HEK293T (cell line): ENCODE measurements around the gene MAP3K14.

Experiments
- ARNT ChIP-seq: fragments of 450-650 bp; IDR thresholded peaks from 2 replicates; pipeline ENCODE4 v1.6.1; 2017; ENCODE audit warnings: mild to moderate bottlenecking
- BHLHE40 ChIP-seq: fragments of 450-650 bp; IDR thresholded peaks from 2 replicates; pipeline ENCODE4 v1.6.1; 2016; ENCODE audit warnings: mild to moderate bottlenecking, moderate library complexity, borderline replicate concordance
- ELF4 ChIP-seq: fragments of 450-650 bp; IDR thresholded peaks from 2 replicates; pipeline ENCODE4 v1.6.1; 2017; ENCODE audit warnings: antibody characterized with exemption
- FOXA1 ChIP-seq: fragments of 450-650 bp; IDR thresholded peaks from 2 replicates; pipeline ENCODE4 v1.6.1; 2016; ENCODE audit warnings: mild to moderate bottlenecking
- FOXK2 ChIP-seq: fragments of 450-650 bp; IDR thresholded peaks from 2 replicates; pipeline ENCODE4 v1.6.1; 2016; ENCODE audit warnings: mild to moderate bottlenecking
- FOXM1 ChIP-seq: fragments of 450-650 bp; IDR thresholded peaks from 2 replicates; pipeline ENCODE4 v1.6.1; 2017; ENCODE audit warnings: mild to moderate bottlenecking, borderline replicate concordance
- HDGF ChIP-seq: fragments of 450-650 bp; IDR thresholded peaks from 2 replicates; pipeline ENCODE4 v1.6.1; 2017; ENCODE audit warnings: antibody characterized with exemption, borderline replicate concordance
- L3MBTL2 ChIP-seq: fragments of 450-650 bp; conservative IDR thresholded peaks from 2 replicates; pipeline ENCODE4 v1.6.1; 2016; ENCODE audit warnings: mild to moderate bottlenecking
- LEF1 ChIP-seq: fragments of 450-650 bp; IDR thresholded peaks from 2 replicates; pipeline ENCODE4 v1.6.1; 2017; ENCODE audit warnings: mild to moderate bottlenecking, borderline replicate concordance
- NFRKB ChIP-seq: fragments of 450-650 bp; IDR thresholded peaks from 2 replicates; pipeline ENCODE4 v1.6.1; 2016; ENCODE audit warnings: mild to moderate bottlenecking, moderate library complexity
- SP1 ChIP-seq: fragments of 450-650 bp; IDR thresholded peaks from 2 replicates; pipeline ENCODE4 v1.6.1; 2017
- SUZ12 ChIP-seq: fragments of 450-650 bp; IDR thresholded peaks from 2 replicates; pipeline ENCODE4 v1.6.1; 2016; ENCODE audit warnings: mild to moderate bottlenecking
- TARDBP ChIP-seq: fragments of 450-650 bp; IDR thresholded peaks from 2 replicates; pipeline ENCODE4 v1.6.1; 2016
- ZNF384 ChIP-seq: fragments of 450-650 bp; IDR thresholded peaks from 2 replicates; pipeline ENCODE4 v1.6.1; 2016

DNA sequence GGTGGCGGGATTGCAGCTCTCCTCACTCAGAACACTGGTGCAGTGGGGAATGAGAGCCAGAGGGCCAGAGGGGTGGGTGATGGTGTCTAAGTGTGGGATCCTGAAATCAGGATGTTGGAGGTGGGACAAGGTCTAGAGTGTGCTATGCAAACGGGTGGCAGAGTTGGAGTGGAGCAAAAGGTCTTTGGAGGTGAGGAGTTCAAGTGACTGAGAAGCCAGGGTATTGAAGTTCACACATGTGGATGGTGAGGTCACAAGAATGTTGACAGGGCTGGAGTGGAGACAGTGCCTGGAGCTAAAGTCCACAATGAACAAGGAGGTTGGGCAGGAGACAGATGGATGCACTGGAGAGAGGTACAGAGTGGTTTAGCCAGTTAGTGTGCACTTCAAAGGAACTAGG is 38.3 kb upstream of the MAP3K14 start:
- TF ChIP-seq SP1 (no peak), FOXK2 (no peak), FOXM1 (no peak), SUZ12 (no peak), LEF1 (no peak), NFRKB (no peak), L3MBTL2 (no peak), HDGF (no peak), FOXA1 (no peak), BHLHE40 (no peak), ELF4 (no peak), ARNT (no peak), ZNF384 (no peak), TARDBP (no peak)
